ENCODE data around the gene ASB16.

The ASB16 gene

DNA sequence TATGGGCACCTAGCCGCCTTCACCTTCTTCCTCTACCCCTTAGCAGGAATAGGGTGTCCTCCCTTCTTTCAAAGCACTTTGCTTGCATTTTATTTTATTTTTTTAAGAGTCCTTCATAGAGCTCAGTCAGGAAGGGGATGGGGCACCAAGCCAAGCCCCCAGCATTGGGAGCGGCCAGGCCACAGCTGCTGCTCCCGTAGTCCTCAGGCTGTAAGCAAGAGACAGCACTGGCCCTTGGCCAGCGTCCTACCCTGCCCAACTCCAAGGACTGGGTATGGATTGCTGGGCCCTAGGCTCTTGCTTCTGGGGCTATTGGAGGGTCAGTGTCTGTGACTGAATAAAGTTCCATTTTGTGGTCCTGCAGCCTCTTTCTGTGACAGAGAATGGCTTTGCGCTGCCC is 20.9 kb downstream of the ASB16 start:
- TF ChIP-seq, protein P1, sequence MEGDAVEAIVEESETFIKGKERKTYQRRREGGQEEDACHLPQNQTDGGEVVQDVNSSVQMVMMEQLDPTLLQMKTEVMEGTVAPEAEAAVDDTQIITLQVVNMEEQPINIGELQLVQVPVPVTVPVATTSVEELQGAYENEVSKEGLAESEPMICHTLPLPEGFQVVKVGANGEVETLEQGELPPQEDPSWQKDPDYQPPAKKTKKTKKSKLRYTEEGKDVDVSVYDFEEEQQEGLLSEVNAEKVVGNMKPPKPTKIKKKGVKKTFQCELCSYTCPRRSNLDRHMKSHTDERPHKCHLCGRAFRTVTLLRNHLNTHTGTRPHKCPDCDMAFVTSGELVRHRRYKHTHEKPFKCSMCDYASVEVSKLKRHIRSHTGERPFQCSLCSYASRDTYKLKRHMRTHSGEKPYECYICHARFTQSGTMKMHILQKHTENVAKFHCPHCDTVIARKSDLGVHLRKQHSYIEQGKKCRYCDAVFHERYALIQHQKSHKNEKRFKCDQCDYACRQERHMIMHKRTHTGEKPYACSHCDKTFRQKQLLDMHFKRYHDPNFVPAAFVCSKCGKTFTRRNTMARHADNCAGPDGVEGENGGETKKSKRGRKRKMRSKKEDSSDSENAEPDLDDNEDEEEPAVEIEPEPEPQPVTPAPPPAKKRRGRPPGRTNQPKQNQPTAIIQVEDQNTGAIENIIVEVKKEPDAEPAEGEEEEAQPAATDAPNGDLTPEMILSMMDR (IDR thresholded peaks at IDR 0.05; ENCODE audit: low read depth, low read length, missing control alignments) = no peak
- H3K4me3 ChIP-seq (replicated peaks; ENCODE audit: low read depth, low read length) = no peak overlapping the region
- DNase-seq (ENCODE audit: extremely low read depth, low read depth) = no peak

- DNase-seq (ENCODE audit: extremely low read depth, low read depth) = no peak
- H3K4me3 ChIP-seq (replicated peaks; ENCODE audit: low read depth, low read length) = no peak overlapping the region
- TF ChIP-seq, protein P1 (IDR thresholded peaks at IDR 0.05; ENCODE audit: low read depth, low read length, missing control alignments) = no peak
These were observed 21.5 kb downstream of the ASB16 start for GRCh38 chr17:44191941-44192496.

DNA sequence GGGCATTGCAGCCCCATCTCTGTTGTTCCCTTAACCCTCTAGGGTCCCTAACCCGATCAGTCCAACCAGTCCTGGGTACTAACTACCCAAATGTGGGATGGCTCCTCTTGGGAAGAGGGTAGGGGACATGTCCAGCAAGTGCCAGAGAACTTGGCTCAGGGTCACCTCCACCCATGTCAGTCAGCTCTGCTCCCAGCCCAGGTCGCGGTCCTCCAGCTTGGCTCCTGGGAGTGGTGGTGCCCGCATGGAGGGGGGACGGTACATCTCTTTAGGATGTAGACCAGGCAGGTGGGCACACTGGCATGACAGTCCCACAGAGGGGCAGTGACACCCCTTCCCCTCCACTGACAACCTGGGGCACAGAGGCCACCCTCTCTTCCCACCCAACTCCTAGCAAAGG is 22.2 kb downstream of the ASB16 start:
- no peak overlapping the region for H3K4me3 ChIP-seq (replicated peaks; ENCODE audit: low read depth, low read length)
- DNase-seq (ENCODE audit: extremely low read depth, low read depth) = no peak
- TF ChIP-seq, protein P1 (IDR thresholded peaks at IDR 0.05; ENCODE audit: low read depth, low read length, missing control alignments) = no peak

GRCh38 chr17:44193326-44194084 is 23.0 kb downstream of the ASB16 start:
- TF ChIP-seq, protein P1 (IDR thresholded peaks at IDR 0.05; ENCODE audit: low read depth, low read length, missing control alignments) = no peak
- no peak for DNase-seq (ENCODE audit: extremely low read depth, low read depth)
- no peak overlapping the region for H3K4me3 ChIP-seq (replicated peaks; ENCODE audit: low read depth, low read length)

- TF ChIP-seq, protein P1 (IDR thresholded peaks at IDR 0.05; ENCODE audit: low read depth, low read length, missing control alignments) = no peak
- 0 out of 2 replicates have a peak overlapping the region, but pooled peaks have one; percentile 76 for H3K4me3 ChIP-seq (replicated peaks; ENCODE audit: low read depth, low read length)
- no peak for DNase-seq (ENCODE audit: extremely low read depth, low read depth)
These were observed 26.6 kb downstream of the ASB16 start for GRCh38 chr17:44197107-44197506.

DNA sequence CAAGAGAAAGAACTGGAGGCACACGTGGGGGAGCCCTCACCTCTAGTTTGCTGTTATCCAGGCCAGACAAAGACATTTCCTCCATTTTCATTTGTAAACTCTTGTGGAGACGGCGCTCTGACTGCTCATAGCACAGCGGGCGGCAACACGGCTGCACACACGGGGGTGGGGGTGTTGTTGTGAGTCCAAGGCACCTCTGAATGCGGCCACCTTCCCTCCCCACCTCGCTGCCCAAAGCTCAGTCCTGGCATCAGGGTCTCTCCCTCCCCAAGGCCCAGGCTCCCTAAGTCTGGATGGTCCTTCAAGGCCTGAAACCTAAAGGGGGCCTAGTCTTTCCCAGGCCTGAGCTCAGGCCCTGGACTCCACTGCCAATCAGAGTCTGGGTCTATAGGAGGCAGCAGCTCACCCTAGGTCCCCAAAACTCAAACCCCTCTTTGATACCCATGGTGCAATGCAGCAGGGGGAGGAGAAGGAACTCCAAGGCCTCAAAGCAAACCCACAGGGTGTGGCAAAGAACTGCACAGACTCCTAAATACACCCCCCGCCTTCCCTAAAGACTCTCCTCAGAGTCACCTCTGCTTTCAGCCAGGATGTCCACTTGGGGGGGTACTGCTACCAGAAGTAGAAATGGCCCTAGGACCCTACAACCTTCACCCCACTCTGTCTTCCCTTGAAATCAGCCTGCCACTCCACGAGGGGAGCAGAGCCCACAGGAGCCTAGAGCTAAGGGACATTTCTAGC is 27.6 kb downstream of the ASB16 start:
- TF ChIP-seq, protein P1 (IDR thresholded peaks at IDR 0.05; ENCODE audit: low read depth, low read length, missing control alignments) = peak; percentile 16
- DNase-seq (ENCODE audit: extremely low read depth, low read depth) = no peak
- peak overlapping the region; percentile 76 for H3K4me3 ChIP-seq (replicated peaks; ENCODE audit: low read depth, low read length)

All from HFF-Myc (cell line).